PC-3 (cell line): ENCODE results near the gene NUB1.

Experiments used
- CTCF ChIP-seq: fragments of 300-600 bp; sonication (generic); conservative IDR thresholded peaks from 2 replicates; pipeline ENCODE4 v1.5.1; 2017; ENCODE audit warnings: antibody characterized with exemption, low read depth, mild to moderate bottlenecking, low read length
- EZH2 ChIP-seq: fragments of 300-600 bp; sonication (generic); IDR thresholded peaks from one replicate; pipeline ENCODE4 v1.6.1; 2017; ENCODE audit warnings: antibody characterized with exemption, mild to moderate bottlenecking, low read length; ENCODE audit not compliant: unreplicated experiment
- EZH2phosphoT487 ChIP-seq: fragments of 300-600 bp; sonication (generic); IDR thresholded peaks from 2 replicates; pipeline ENCODE4 v1.6.1; 2018; ENCODE audit warnings: mild to moderate bottlenecking, antibody characterized with exemption, low read length, borderline replicate concordance

- TF ChIP-seq CTCF, result no peak
- TF ChIP-seq EZH2, result no peak
- no peak for TF ChIP-seq EZH2phosphoT487
These were observed 70.7 kb downstream of the NUB1 start for GRCh38 chr7:151412318-151412717.
